Activated B cell treated with CpG ODN at 0.5 μM for 24 hours (primary cell): ENCODE data around the gene CADM1. TPM values are rescaled to one million over a fixed set of nuclear protein-coding genes. Genes with fewer than 3 reads are reported as not detected.

Experiments
- ATAC-seq: fragments of 200-7000 bp; cut with Tn5 transposase; one replicate; pipeline ENCODE4 v1.10.0; 2021; ENCODE audit warnings: low read depth, mild to moderate bottlenecking, moderate library complexity
- CTCF ChIA-PET: fragments of 350-600 bp; sonication (Branson Sonifier 250); formaldehyde crosslinking; loops from one replicate; lab custom pipeline; 2021; ENCODE audit warnings: antibody characterized with exemption; lab: Charles Lee
- POLR2A ChIA-PET: fragments of 350-600 bp; sonication (Branson Sonifier 250); formaldehyde crosslinking; loops from one replicate; lab custom pipeline; 2021; ENCODE audit warnings: antibody characterized with exemption; lab: Charles Lee
- DNase-seq: peaks from one replicate; pipeline ENCODE4 v3.0.0; 2022
- H3K27ac Mint-ChIP-seq: one replicate; pipeline ENCODE4 v1.8.0; 2020; ENCODE audit warnings: mixed read lengths
- H3K27me3 Mint-ChIP-seq: one replicate; pipeline ENCODE4 v1.8.0; 2021; ENCODE audit warnings: mixed read lengths
- H3K36me3 Mint-ChIP-seq: one replicate; pipeline ENCODE4 v1.8.0; 2021; ENCODE audit warnings: low read depth, mixed read lengths
- H3K4me1 Mint-ChIP-seq: one replicate; pipeline ENCODE4 v1.8.0; 2021; ENCODE audit warnings: mixed read lengths
- H3K4me3 Mint-ChIP-seq: one replicate; pipeline ENCODE4 v1.8.0; 2020; ENCODE audit warnings: mild to moderate bottlenecking, mixed read lengths
- H3K9me3 Mint-ChIP-seq: one replicate; pipeline ENCODE4 v1.8.0; 2020; ENCODE audit warnings: mixed read lengths
- CTCF ChIP-seq: fragments of 200-600 bp; IDR thresholded peaks from one replicate; pipeline ENCODE4 v1.8.0; 2022; ENCODE audit warnings: antibody characterized with exemption, mild to moderate bottlenecking
- intact Hi-C: fragments of 100-400 bp; cut with micrococcal nuclease; formaldehyde crosslinking; loops from one replicate; pipeline ENCODE4 v1.15.1; 2024
- total RNA-seq: library from RNA; stranded (reverse); gene quantifications from 2 replicates; pipeline ENCODE4 v1.2.3, GENCODE V29; 2022

The CADM1 gene
- total RNA-seq, 1 donor from 2014 or later = 0.86 TPM

DNA sequence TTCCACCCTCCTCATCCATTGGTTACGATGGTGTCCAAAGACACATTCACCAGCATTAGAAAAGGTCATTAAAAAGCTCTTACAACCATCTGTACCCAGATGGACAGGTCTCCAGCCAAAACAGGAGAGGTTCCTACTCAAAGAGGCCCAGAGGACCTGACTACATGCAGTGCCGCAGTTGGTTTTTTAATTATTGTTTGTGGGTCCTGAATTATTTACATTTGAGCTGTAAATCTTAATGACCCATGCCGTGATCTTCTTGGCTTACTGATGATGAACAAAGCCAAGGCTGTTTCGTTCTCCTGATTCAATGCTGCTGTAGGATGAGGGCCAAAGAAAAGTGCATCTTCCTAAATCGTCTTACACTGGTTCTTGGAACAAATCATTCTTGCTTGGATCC is 83.7 kb downstream of the CADM1 start:
- Mint-ChIP-seq H3K36me3 (no peaks in the 10 kb centered on the region), H3K27me3 (peaks cover 1% of the 10 kb centered on the region), H3K27ac (no peak overlapping the region), H3K4me1 (no peaks in the 10 kb centered on the region), H3K4me3 (no peak overlapping the region), H3K9me3 (no peaks in the 10 kb centered on the region)
- ATAC-seq (no peak), DNase-seq (no peak)
- no peak for TF ChIP-seq CTCF
- ChIA-PET POLR2A (no interaction called here), CTCF (no interaction called here)
- intact Hi-C loops = no loop called here

DNA sequence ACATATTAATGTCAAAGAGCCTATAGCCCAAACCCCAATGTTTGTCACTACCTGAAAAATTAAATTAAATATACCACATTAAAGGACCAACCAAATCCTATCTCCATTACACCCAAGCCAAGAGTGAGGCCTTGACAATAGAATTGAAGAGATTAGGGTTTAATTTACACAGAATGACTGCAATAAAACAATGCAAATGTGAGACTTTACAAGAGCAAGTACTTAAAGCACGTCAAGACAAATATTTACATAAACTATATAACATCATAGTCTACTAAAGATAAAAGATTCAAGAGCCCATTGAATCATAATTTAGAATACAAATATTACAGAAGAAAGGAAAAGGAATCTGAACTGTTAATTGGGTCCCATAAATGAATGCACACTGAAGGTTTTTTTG is 85.6 kb downstream of the CADM1 start:
- no peaks in the 10 kb centered on the region for H3K4me1 Mint-ChIP-seq
- no peak overlapping the region for H3K27ac Mint-ChIP-seq
- peaks cover 3% of the 10 kb centered on the region for H3K27me3 Mint-ChIP-seq
- ATAC-seq = no peak
- DNase-seq = no peak
- ChIA-PET POLR2A (no interaction called here), CTCF (no interaction called here)
- no peak for TF ChIP-seq CTCF
- intact Hi-C loops = no loop called here
- H3K4me3 Mint-ChIP-seq = no peak overlapping the region
- H3K36me3 Mint-ChIP-seq = no peaks in the 10 kb centered on the region
- no peaks in the 10 kb centered on the region for H3K9me3 Mint-ChIP-seq

GRCh38 chr11:115418081-115418480 is 86.1 kb downstream of the CADM1 start:
- Mint-ChIP-seq H3K36me3 (no peaks in the 10 kb centered on the region), H3K9me3 (no peaks in the 10 kb centered on the region), H3K4me3 (no peak overlapping the region), H3K4me1 (no peaks in the 10 kb centered on the region), H3K27me3 (peaks cover 3% of the 10 kb centered on the region), H3K27ac (no peak overlapping the region)
- no peak for TF ChIP-seq CTCF
- CTCF ChIA-PET = no interaction called here
- ATAC-seq = no peak
- POLR2A ChIA-PET = no interaction called here
- intact Hi-C loops = no loop called here
- no peak for DNase-seq

DNA sequence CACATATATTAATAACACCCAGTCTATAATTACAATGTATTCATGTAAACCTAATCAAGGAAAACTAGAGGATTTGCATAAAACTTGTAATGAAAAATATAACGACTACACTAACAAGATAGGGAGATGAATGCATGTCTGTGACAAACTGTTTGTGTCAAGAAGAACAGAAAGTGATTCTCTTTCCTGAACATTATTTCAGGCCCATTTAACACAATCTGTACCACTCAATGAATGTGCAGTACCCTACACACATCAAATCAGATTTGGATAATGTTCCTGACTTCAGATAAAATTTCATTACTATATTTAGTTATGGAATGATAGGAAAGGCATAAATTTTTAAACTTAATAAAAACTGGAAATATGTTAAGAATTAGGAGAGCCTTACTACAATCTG is 93.1 kb downstream of the CADM1 start:
- H3K27ac Mint-ChIP-seq = no peak overlapping the region
- intact Hi-C loops = no loop called here

GRCh38 chr11:115409691-115410220 is 94.5 kb downstream of the CADM1 start:
- ChIA-PET CTCF (no interaction called here), POLR2A (no interaction called here)
- H3K9me3 Mint-ChIP-seq = no peaks in the 10 kb centered on the region
- H3K36me3 Mint-ChIP-seq = no peaks in the 10 kb centered on the region
- H3K27ac Mint-ChIP-seq = no peak overlapping the region
- H3K4me1 Mint-ChIP-seq = no peaks in the 10 kb centered on the region
- no peak for ATAC-seq
- no peak for TF ChIP-seq CTCF
- no peak for DNase-seq
- H3K4me3 Mint-ChIP-seq = no peak overlapping the region
- H3K27me3 Mint-ChIP-seq = no peaks in the 10 kb centered on the region
- intact Hi-C loops = no loop called here

More for the DNA sequence above, 93.1 kb downstream of the CADM1 start:
- ChIA-PET CTCF (no interaction called here), POLR2A (no interaction called here)
- ATAC-seq (no peak), DNase-seq (no peak)
- no peaks in the 10 kb centered on the region for H3K9me3 Mint-ChIP-seq
- H3K4me1 Mint-ChIP-seq = no peaks in the 10 kb centered on the region
- H3K4me3 Mint-ChIP-seq = no peak overlapping the region
- peaks cover 3% of the 10 kb centered on the region for H3K27me3 Mint-ChIP-seq
- H3K36me3 Mint-ChIP-seq = no peaks in the 10 kb centered on the region
- TF ChIP-seq CTCF = no peak
